Coronary artery (tissue), 2 donors: ENCODE measurements around the gene TDRD6.

ENCODE experiments used
- DNase-seq: peaks from one replicate; pipeline ENCODE4 v3.0.0-alpha.2; 2017; ENCODE audit warnings: low spot score
- H3K27ac ChIP-seq, 2 donors: fragments of 200-600 bp; sonication (generic); one replicate each; pipeline ENCODE4 v1.5.1; 2016 to 2019
- H3K4me3 ChIP-seq: fragments of 200-600 bp; sonication (generic); 2 replicates; pipeline ENCODE4 v1.5.1; 2016; ENCODE audit warnings: mild to moderate bottlenecking, moderate library complexity
- CTCF ChIP-seq: fragments of 200-600 bp; sonication (generic); IDR thresholded peaks from one replicate; pipeline ENCODE4 v1.5.1; 2019; ENCODE audit warnings: antibody characterized with exemption

TDRD6 gene

GRCh38 chr6:46684771-46685170 lies 2.9 kb upstream of the TDRD6 start:
- TF ChIP-seq CTCF, result no peak
- Histone ChIP-seq H3K4me3 (no peak overlapping the region), H3K27ac (no peak overlapping the region)
- DNase-seq, result no peak

- no peak for DNase-seq
- no peak overlapping the region for H3K4me3 ChIP-seq
- no peak for TF ChIP-seq CTCF
- H3K27ac ChIP-seq, result no peak overlapping the region
These were observed 656 bp downstream of the TDRD6 start for GRCh38 chr6:46688117-46688965.

- Histone ChIP-seq H3K4me3 (no peak overlapping the region), H3K27ac (no peak overlapping the region)
- no peak for DNase-seq
- TF ChIP-seq CTCF, result no peak
These were observed 1.3 kb downstream of the TDRD6 start for GRCh38 chr6:46688966-46689335.

GRCh38 chr6:46689657-46690056 lies 2.0 kb downstream of the TDRD6 start:
- Histone ChIP-seq H3K27ac (no peak overlapping the region), H3K4me3 (no peak overlapping the region)
- TF ChIP-seq CTCF, result no peak
- no peak for DNase-seq

GRCh38 chr6:46690141-46690755 lies 2.6 kb downstream of the TDRD6 start:
- no peak for TF ChIP-seq CTCF
- Histone ChIP-seq H3K4me3 (no peak overlapping the region), H3K27ac (no peak overlapping the region)
- DNase-seq, result no peak

- H3K27ac ChIP-seq, result no peak overlapping the region
- no peak for TF ChIP-seq CTCF
These were observed 3.3 kb downstream of the TDRD6 start for GRCh38 chr6:46690911-46691451.

More at GRCh38 chr6:46690911-46691451, 3.3 kb downstream of the TDRD6 start:
- H3K4me3 ChIP-seq, result no peak overlapping the region
- DNase-seq, result no peak
